Gastroesophageal sphincter (tissue), 4 donors: ENCODE results near the gene WNT9A. TPM values are rescaled to one million over a fixed set of nuclear protein-coding genes. Genes with fewer than 3 reads are reported as not detected.

Experiments
- ATAC-seq: fragments of 150-250 bp; one replicate; pipeline ENCODE4 v1.9.1; 2016; ENCODE audit warnings: mild to moderate bottlenecking, moderate library complexity
- H3K27ac ChIP-seq, 4 donors: fragments of 200-600 bp; sonication (generic) in 3 of 4; 1 replicate in 3 of 4; 2 replicates in 1 of 4; pipeline ENCODE4 v1.5.1; 2016 to 2019
- H3K27me3 ChIP-seq: fragments of 200-600 bp; sonication (generic); one replicate; pipeline ENCODE4 v1.5.1; 2019
- H3K36me3 ChIP-seq, 2 donors: fragments of 200-600 bp; sonication (generic); one replicate each; pipeline ENCODE4 v1.5.1; 2019; ENCODE audit warnings: control low read depth in 1 of 2
- H3K4me1 ChIP-seq, 3 donors: fragments of 200-600 bp; sonication (generic); 1 replicate in 2 of 3; 2 replicates in 1 of 3; pipeline ENCODE4 v1.5.1; 2016 to 2019; ENCODE audit warnings: control low read depth in 2 of 3
- H3K4me3 ChIP-seq, 2 donors: fragments of 200-600 bp; sonication (generic); one replicate each; pipeline ENCODE4 v1.5.1; 2019; ENCODE audit warnings: mild to moderate bottlenecking in 1 of 2, moderate library complexity in 1 of 2
- H3K9me3 ChIP-seq, 3 donors: fragments of 200-600 bp; sonication (generic); one replicate each; pipeline ENCODE4 v1.5.1; 2017 to 2019; ENCODE audit warnings: control low read depth in 2 of 3
- EP300 ChIP-seq: sonication (generic); formaldehyde crosslinking; IDR thresholded peaks from one replicate; pipeline ENCODE4 v1.6.1; 2017; ENCODE audit warnings: antibody characterized with exemption, mild to moderate bottlenecking
- POLR2A ChIP-seq, 2 donors: fragments of 450-650 bp; IDR thresholded peaks; one replicate each; pipeline ENCODE4 v1.6.1; 2017; ENCODE audit warnings: antibody characterized with exemption in 2 of 2, mild to moderate bottlenecking in 2 of 2, moderate library complexity in 1 of 2
- POLR2AphosphoS5 ChIP-seq: sonication (generic); formaldehyde crosslinking; IDR thresholded peaks from one replicate; pipeline ENCODE4 v1.6.1; 2017; ENCODE audit warnings: antibody characterized with exemption
- WGBS, 2 donors: methylation state at CpG; one replicate each; pipeline ENCODE4 v1.1.5; 2018; ENCODE audit warnings: low coverage in 1 of 2; 5-methylcytosine and 5-hydroxymethylcytosine counted together
- total RNA-seq, 4 donors: library from RNA; depleted of rRNA; stranded (reverse); fragments of >200 nt; gene quantifications; one replicate each; pipeline ENCODE4 v1.1.0, GENCODE V29; 2016
- TF ChIP-seq, protein P1 (sequence below), 4 experiments: fragments of 200-600 bp in 2 of 4; fragments of 450-650 bp in 2 of 4; sonication (generic) in 1 of 4; IDR thresholded peaks; one replicate each; pipeline ENCODE4 v1.5.1; 2017 to 2019; ENCODE audit warnings: antibody characterized with exemption in 4 of 4, mild to moderate bottlenecking in 2 of 4, moderate library complexity in 2 of 4

The WNT9A gene
- total RNA-seq, 4 donors from 2014 or later = 5.4 to 14.0 (median 6.6) TPM

- Histone ChIP-seq H3K36me3 (peaks cover 0 to 43% of the 10 kb centered on the region in 2 donors), H3K4me3 (no peak overlapping the region), H3K27ac (no peak overlapping the region), H3K4me1 (peaks cover 0 to 10% (median 0%) of the 10 kb centered on the region in 3 donors), H3K27me3 (no peaks in the 10 kb centered on the region), H3K9me3 (no peaks in the 10 kb centered on the region)
- no peak for ATAC-seq
- TF ChIP-seq POLR2A (IDR thresholded peaks at IDR 0.05) (no peak), POLR2AphosphoS5 (no peak), EP300 (no peak)
- TF ChIP-seq, protein P1, sequence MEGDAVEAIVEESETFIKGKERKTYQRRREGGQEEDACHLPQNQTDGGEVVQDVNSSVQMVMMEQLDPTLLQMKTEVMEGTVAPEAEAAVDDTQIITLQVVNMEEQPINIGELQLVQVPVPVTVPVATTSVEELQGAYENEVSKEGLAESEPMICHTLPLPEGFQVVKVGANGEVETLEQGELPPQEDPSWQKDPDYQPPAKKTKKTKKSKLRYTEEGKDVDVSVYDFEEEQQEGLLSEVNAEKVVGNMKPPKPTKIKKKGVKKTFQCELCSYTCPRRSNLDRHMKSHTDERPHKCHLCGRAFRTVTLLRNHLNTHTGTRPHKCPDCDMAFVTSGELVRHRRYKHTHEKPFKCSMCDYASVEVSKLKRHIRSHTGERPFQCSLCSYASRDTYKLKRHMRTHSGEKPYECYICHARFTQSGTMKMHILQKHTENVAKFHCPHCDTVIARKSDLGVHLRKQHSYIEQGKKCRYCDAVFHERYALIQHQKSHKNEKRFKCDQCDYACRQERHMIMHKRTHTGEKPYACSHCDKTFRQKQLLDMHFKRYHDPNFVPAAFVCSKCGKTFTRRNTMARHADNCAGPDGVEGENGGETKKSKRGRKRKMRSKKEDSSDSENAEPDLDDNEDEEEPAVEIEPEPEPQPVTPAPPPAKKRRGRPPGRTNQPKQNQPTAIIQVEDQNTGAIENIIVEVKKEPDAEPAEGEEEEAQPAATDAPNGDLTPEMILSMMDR (IDR thresholded peaks at IDR 0.05) = no peak
- 86 to 100% methylated on average over 1 to 7 of the region's 14 CpGs for WGBS, 2 donors
These were observed 22.0 kb downstream of the WNT9A start for GRCh38 chr1:227925582-227926198.

DNA sequence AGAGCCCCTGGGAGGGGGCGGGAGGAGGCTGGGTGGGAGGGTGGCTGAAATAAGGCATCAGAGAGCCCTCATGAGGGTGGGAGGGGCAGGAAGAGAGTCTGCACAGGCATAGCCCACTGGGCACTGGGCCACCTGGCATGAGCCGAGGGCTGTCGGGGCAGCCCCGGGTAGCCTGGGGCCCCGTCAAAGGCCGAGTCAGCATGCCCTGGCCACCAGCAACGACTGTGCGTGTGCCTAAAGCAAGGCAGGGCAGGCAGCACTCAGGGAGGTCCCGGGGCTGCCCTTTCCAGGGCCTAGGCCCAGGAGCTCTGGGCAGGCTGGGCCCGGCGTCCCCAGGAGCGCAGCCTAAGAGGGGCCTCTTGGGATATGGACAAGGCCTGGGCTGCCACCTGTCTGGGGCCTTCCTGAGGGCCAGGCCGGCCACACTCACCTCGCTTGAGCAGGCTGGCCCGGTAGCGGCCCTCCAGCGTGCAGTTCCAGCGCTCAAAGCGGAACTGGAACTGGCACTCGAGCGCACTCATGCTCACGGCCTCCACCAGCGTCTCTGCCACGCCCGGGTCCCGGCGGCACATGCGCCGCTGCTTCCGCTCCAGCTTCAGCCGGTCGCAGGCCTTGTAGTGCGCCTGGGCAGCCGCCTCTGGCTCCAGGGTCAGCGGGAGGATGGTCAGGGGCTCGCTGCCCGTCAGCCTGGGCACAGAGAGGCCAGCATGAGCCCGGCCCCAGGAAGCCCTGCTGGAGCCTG lies 22.7 kb downstream of the WNT9A start:
- Histone ChIP-seq H3K36me3 (peaks cover 0 to 50% of the 10 kb centered on the region in 2 donors), H3K4me3 (no peak overlapping the region), H3K27ac (no peak overlapping the region), H3K27me3 (no peaks in the 10 kb centered on the region), H3K9me3 (no peaks in the 10 kb centered on the region), H3K4me1 (peaks cover 0 to 10% (median 0%) of the 10 kb centered on the region in 3 donors)
- no peak for ATAC-seq
- TF ChIP-seq POLR2AphosphoS5 (no peak), POLR2A (IDR thresholded peaks at IDR 0.05) (no peak), EP300 (no peak)
- TF ChIP-seq, protein P1 (IDR thresholded peaks at IDR 0.05) = no peak
- WGBS, 2 donors = 0% methylated on average over 1 of the region's 38 CpGs; no CpG with 5 or more reads in 1 of the 2 donors

GRCh38 chr1:227924168-227924832 lies 23.4 kb downstream of the WNT9A start:
- ATAC-seq = no peak
- TF ChIP-seq POLR2A (IDR thresholded peaks at IDR 0.05) = no peak
- no peak for TF ChIP-seq EP300
- WGBS, 2 donors = no CpG with 5 or more reads among the region's 24 CpGs
- peaks cover 0 to 52% of the 10 kb centered on the region in 2 donors for H3K36me3 ChIP-seq
- H3K9me3 ChIP-seq = no peaks in the 10 kb centered on the region
- H3K4me3 ChIP-seq = no peak overlapping the region
- peaks cover 0 to 10% (median 0%) of the 10 kb centered on the region in 3 donors for H3K4me1 ChIP-seq
- no peaks in the 10 kb centered on the region for H3K27me3 ChIP-seq
- no peak overlapping the region for H3K27ac ChIP-seq

DNA sequence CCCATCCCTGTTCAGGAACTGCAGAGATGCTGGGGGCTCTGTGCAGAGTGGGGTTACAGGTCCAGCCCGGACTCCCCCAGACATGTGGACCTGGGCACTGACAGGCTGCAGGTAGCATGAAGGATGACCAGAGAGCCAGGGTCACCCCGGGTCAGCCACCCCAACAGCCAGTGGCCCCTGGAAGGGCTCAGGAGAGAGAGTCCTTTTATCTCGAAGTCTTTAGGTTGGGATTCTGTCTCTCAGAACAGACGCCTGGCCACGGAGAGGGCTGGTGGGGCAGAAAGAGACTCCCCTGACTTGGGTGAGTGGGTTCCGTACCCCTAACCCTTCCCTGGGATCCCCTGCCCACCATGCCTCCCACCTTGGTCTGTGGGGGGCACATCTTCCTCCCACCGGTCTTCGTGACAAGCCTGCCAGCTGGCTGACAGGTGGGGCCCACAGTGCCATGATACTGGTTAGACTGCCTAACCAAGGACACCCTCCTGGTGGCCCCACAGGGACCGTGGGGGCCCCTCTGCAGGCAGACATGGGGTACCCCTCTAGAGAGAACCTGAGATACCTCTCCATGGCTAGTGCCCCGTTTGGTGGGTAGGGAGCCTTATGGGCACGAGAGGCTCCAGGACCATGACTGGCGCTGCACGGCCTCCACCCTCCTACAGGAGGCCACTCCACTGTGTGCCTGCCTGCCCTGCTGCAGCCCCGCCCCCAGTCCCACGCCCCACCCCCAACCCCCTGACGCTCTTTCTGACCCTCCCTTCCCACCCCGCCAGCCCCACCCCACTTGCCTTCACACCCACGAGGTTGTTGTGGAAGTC lies 24.2 kb downstream of the WNT9A start:
- peaks cover 0 to 10% (median 0%) of the 10 kb centered on the region in 3 donors for H3K4me1 ChIP-seq
- 90% methylated on average over 5 of the region's 18 CpGs; no CpG with 5 or more reads in 1 of the 2 donors for WGBS, 2 donors

More for the DNA sequence above, 24.2 kb downstream of the WNT9A start:
- Histone ChIP-seq H3K27me3 (no peaks in the 10 kb centered on the region), H3K9me3 (no peaks in the 10 kb centered on the region), H3K36me3 (peaks cover 0 to 52% of the 10 kb centered on the region in 2 donors), H3K4me3 (no peak overlapping the region), H3K27ac (no peak overlapping the region)
- TF ChIP-seq POLR2AphosphoS5 (no peak), POLR2A (IDR thresholded peaks at IDR 0.05) (no peak), EP300 (no peak)
- TF ChIP-seq, protein P1 (IDR thresholded peaks at IDR 0.05) = no peak
- no peak for ATAC-seq
